ENCODE data around the gene OR10K1.

DNA sequence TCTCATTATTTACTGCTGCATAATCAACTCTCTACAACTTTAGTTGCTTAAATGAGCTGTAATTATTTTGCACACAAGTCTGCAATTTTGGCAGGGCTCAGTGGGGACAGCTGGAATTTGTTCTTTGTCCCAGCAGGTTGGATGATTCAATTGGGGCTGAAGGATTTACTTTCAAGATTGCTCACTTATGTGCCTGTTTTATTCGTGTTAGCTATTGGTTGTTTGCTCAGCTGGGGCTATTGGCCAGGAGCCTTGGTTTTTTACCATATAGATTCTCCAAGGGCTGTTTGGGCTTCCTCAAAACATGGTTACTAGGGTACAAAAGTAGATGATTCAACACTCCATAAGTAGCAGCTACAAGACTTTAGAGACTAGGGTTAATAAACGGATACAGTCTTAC, 23.8 kb downstream of the OR10K1 start:
- TF ChIP-seq, protein P1, sequence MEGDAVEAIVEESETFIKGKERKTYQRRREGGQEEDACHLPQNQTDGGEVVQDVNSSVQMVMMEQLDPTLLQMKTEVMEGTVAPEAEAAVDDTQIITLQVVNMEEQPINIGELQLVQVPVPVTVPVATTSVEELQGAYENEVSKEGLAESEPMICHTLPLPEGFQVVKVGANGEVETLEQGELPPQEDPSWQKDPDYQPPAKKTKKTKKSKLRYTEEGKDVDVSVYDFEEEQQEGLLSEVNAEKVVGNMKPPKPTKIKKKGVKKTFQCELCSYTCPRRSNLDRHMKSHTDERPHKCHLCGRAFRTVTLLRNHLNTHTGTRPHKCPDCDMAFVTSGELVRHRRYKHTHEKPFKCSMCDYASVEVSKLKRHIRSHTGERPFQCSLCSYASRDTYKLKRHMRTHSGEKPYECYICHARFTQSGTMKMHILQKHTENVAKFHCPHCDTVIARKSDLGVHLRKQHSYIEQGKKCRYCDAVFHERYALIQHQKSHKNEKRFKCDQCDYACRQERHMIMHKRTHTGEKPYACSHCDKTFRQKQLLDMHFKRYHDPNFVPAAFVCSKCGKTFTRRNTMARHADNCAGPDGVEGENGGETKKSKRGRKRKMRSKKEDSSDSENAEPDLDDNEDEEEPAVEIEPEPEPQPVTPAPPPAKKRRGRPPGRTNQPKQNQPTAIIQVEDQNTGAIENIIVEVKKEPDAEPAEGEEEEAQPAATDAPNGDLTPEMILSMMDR (IDR thresholded peaks at IDR 0.05) = no peak
- TF ChIP-seq EP300 (IDR thresholded peaks at IDR 0.05) (no peak), RFX5 (IDR thresholded peaks at IDR 0.05) (no peak), BHLHE40 (IDR thresholded peaks at IDR 0.05; ENCODE audit: low read depth, low read length) (no peak), KDM1A (IDR thresholded peaks at IDR 0.05; ENCODE audit: low read depth) (no peak)

All from A549 (cell line).